ENCODE results near the gene ZBTB25. TPM values are rescaled to one million over a fixed set of nuclear protein-coding genes. Genes with fewer than 3 reads are reported as not detected.

The ZBTB25 gene, protein sequence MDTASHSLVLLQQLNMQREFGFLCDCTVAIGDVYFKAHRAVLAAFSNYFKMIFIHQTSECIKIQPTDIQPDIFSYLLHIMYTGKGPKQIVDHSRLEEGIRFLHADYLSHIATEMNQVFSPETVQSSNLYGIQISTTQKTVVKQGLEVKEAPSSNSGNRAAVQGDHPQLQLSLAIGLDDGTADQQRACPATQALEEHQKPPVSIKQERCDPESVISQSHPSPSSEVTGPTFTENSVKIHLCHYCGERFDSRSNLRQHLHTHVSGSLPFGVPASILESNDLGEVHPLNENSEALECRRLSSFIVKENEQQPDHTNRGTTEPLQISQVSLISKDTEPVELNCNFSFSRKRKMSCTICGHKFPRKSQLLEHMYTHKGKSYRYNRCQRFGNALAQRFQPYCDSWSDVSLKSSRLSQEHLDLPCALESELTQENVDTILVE
- 3.2 to 5.9 TPM (median 5.2 TPM) in 5 replicates for total RNA-seq (2022; extraction: Qiagen RNA extraction)

DNA sequence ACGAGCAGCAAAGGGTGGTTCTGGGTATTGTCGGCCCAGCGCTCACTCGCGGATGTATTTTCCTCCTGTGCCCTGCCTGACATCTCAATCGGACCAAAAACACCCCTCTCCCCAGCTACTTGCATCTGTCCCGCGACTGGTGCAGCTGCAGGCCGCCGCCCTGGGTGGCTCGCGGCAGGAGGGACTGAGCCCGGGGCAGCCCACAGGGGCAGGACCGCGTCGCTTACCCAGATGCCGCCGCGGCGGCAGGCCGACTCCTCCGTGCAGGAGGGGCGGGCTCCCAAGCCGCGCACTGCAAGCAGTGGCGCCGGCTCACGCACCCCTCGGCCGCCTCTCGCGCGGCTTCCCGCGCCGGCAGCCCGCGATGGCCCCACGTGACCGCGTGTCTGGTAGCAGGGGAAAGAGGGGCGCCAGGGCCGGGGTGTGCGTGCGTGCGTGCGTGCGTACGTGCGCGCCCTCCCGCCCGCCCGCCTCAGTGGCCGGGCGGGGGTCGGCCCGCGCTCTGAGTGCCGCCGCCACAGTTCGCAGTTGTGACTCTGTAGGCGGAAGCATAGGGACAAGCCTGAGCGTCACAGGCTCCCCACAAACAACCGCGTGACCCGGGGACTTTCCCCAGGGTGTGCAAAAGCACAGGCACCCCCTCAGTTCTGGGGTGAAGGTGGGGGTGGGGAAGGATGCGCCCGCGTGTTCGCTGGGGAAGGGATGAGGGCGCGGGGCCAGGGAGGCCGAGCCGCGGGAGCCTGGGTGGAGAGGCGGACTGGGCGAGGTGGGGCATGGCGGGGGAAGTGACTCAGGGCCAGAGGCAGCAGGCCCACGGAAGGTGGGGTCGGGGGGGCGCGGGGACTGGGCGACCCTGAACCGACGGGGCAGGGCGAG, at the start of gene ZBTB25:
TSS of gene ZBTB25 (minus strand) at position 405 of the 876 bp plus-strand sequence. CDS start 13,305 bp downstream, outside the sequence.

DNA sequence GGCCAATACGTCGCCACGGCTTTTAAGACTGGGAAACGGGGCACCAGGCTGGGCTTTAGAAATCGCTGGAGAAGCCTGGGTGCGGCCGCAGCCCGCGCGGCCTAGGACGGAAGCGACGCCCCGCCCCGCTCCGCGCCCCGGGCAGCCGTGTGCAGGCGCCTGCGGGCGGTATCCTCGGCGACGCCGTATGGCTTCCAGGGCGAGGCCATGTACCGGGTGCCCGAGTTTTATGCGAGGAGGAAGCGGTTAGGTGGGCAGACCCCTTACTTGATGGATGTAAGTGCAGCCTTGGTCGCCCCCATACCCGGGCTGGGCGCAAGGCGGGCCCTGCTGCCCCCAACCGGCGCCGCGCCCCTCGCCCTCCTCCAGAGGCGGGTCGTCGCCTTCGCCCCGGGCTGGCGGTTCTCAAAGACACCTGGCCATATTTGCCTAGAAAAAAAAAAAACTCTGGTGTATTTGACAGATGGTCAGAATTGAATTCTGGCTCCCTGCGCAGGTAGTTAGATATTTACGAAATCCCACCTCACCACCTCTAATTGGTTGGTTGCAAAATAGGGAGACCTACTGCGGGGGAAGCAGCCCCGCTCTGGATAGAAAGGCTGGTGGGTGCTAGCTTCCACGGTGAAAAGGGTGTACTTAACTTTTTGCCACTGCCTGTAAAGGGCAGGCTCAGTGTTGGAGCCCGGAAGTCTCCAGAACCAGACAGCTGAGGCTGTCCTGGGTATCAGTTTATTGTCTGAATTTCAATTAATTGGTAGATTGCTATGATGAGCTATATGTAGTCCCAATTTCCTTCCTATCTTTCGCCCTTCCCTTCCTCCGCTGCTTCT, 46.4 kb upstream of the ZBTB25 start, which contains the start of gene PPP1R36:
TSS of gene PPP1R36 (plus strand) at position 171 of the 830 bp plus-strand sequence. CDS start at position 208, 37 bp downstream.

DNA sequence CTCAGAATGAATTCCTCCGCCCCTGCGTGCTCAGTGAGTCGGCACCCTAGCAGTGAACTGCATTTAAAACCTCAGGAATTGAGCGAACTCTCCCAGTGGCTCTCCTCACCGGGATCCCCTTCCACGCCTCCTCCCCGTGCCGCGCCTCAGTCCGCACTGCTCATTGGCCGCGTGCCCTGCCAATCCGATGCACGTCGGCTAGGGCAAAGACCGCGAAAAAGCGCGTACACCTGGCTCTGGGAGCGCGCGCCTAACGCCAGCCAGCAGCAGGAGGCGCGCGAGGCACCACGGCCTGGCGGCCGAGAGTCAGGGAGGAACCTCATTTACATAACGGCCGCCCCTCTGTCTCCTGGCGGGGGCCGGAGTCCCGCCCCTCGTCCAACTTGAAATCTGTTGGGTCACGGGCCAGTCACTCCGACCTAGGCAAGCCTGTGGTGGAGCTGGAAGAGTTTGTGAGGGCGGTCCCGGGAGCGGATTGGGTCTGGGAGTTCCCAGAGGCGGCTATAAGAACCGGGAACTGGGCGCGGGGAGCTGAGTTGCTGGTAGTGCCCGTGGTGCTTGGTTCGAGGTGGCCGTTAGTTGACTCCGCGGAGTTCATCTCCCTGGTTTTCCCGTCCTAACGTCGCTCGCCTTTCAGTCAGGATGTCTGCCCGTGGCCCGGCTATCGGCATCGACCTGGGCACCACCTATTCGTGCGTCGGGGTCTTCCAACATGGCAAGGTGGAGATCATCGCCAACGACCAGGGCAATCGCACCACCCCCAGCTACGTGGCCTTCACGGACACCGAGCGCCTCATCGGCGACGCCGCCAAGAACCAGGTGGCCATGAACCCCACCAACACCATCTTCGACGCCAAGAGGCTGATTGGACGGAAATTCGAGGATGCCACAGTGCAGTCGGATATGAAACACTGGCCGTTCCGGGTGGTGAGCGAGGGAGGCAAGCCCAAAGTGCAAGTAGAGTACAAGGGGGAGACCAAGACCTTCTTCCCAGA, 36.9 kb upstream of the ZBTB25 start, which contains the start of gene HSPA2:
TSS of gene HSPA2 (plus strand) at position 534 of the 995 bp plus-strand sequence. CDS start at position 643, 109 bp downstream.

DNA sequence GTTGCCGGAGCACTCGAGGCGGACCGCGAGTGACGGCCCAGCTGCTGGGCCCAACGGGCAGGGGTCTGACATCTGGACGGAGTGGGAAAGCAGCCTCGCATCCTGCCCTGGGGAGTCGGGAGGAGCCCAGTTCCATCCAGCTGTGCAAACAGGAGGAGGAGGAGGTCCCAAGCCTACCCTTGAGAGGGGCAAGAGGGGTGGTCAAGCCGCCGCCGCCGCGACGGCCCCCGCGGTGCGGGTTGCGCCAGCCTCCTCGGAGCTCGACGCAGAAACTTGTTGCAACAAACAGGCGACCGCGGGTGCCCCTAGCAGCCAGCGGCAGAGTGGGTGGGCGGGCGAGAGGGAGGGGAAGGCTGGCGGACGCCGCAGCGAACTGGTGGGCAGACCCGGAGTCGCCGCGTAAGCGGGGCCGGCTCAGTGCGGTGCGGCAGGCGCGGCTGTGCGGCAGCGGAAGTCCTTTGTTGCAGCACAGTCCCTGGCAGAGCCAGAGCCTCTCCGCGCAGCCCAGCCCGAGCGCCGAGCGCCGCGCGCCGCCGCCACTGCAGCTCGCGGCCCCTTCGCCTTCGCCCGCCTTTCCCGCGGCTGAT, 765 bp upstream of the ZBTB25 start, which contains the start of gene ZBTB1:
TSS of gene ZBTB1 (plus strand) at position 461 of the 587 bp plus-strand sequence. CDS start 16,735 bp downstream, outside the sequence.

DNA sequence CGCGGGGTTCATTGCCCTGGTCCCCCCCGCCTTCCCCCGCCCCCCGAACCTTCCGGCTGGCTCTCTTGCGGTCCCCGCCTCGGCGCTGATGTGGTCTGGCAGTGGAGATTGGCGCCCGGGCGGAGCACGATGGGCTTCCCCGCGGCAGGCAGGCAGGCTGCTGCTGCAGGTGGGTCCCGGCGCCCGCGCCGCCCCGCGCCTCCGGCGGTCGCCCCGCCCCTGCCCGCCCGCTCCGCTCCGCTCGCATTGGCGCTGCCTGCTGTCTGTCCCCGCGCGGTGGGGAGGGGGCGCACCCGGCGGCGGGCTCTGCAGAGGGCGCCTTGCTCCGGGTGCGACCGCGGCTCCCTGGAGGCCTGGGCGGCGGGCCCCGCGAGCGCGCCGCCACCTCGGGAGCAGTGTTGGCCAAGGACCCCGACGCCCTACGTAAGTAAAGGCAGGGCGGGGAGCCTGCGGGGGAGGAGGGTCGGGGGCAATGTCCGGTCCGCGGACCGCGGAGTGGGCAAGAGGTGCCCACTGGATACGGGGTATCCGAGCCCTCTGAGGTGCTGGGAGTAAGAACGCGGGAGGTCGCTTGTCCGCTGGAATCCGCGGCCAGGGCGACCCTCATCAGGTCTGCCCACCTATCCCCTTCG, 38.3 kb downstream of the ZBTB25 start, which contains the start of gene AKAP5:
TSS of gene AKAP5 (plus strand) at position 309 of the 632 bp plus-strand sequence. CDS start 2,896 bp downstream, outside the sequence.

Other genes starting within 250 kb of the ZBTB25 start
- 0.06 to 0.15 TPM (median 0.09 TPM) in 4 of 5 replicates, not detected in the other for gene ESR2, start 209.5 kb downstream of the ZBTB25 start, total RNA-seq (2022; extraction: Qiagen RNA extraction)
- 112 to 124 TPM (median 117 TPM) in 5 replicates for gene MTHFD1, start 115.5 kb downstream of the ZBTB25 start, total RNA-seq (2022; extraction: Qiagen RNA extraction)
- 0.26 to 0.49 TPM (median 0.33 TPM) in 5 replicates for gene AKAP5, start 38.3 kb downstream of the ZBTB25 start, total RNA-seq (2022; extraction: Qiagen RNA extraction)
- 18.1 to 25.5 TPM (median 22.8 TPM) in 5 replicates for gene ZBTB1, start 932 bp upstream of the ZBTB25 start, total RNA-seq (2022; extraction: Qiagen RNA extraction)
- gene HSPA2, start 36.9 kb upstream of the ZBTB25 start, total RNA-seq (2022; extraction: Qiagen RNA extraction): 30.7 to 39.9 TPM (median 35.5 TPM) in 5 replicates
- gene PPP1R36, start 46.1 kb upstream of the ZBTB25 start, total RNA-seq (2022; extraction: Qiagen RNA extraction): 0.06 to 0.40 TPM (median 0.24 TPM) in 5 replicates
- 13.6 to 26.7 TPM (median 22.2 TPM) in 5 replicates for gene PLEKHG3, start 200.6 kb upstream of the ZBTB25 start, total RNA-seq (2022; extraction: Qiagen RNA extraction)

All from A549 treated with dexamethasone at 1 μM for 4 hours (cell line).